SH-SY5Y (cell line): ENCODE measurements around the gene DPP6.

Experiments
- GATA2 ChIP-seq: IDR thresholded peaks from 2 replicates; pipeline ENCODE4 v1.6.1; 2011; ENCODE audit warnings: mild to moderate bottlenecking, low read depth, low read length
- GATA3 ChIP-seq: IDR thresholded peaks from 2 replicates; pipeline ENCODE4 v1.6.1; 2011; ENCODE audit warnings: low read depth, mild to moderate bottlenecking, low read length, moderate library complexity

Gene DPP6

GRCh38 chr7:154912871-154913637 lies 860.9 kb downstream of the DPP6 start:
- TF ChIP-seq GATA3 (no peak), GATA2 (no peak)

GRCh38 chr7:154913638-154914307 lies 861.6 kb downstream of the DPP6 start:
- TF ChIP-seq GATA2 (no peak), GATA3 (no peak)

- TF ChIP-seq GATA2 = no peak
- TF ChIP-seq GATA3 = no peak
Observed at GRCh38 chr7:154914308-154914995, 862.3 kb downstream of the DPP6 start.

DNA sequence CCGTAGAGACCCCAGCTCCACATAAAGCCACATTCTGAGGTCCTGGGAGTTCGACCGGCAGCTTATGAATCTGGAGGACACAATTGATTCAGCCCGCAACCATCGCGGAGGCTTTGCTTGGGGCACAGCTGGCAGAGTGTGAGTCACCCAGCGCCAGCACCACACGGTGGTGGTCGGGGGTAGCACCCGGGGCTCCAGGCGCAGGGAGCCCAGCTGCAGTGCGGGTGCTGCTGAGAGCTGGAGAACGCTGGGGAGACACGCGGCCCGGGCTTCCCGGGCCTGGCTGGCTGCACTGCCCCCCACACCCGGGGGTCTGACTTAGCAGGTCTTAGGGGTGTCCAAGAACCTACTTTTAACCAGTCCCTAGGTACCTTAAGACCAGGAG lies 862.8 kb downstream of the DPP6 start:
- TF ChIP-seq GATA3 (no peak), GATA2 (no peak)

GRCh38 chr7:154915600-154915999 lies 863.4 kb downstream of the DPP6 start:
- TF ChIP-seq GATA3 (no peak), GATA2 (no peak)

DNA sequence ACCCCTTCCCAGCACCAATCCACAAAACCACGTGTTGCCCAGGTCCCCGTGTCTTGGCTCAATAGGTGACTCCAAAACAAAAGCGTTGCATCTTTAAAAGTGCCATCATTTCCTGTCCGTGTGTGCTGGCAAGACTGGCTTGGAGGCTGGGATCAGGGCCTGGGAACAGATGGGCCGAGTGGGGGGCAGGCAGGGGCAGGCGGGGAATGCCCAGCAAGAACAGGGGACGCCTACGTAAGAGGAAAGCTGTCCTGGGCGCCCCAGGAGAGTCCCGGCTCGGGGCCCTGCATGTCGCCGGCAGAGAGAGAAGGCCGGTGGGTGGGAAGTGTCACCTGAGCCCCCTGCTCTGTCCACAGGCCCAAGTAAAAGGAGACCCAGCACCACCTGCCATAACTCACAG lies 864.2 kb downstream of the DPP6 start:
- no peak for TF ChIP-seq GATA2
- TF ChIP-seq GATA3 = no peak

- TF ChIP-seq GATA3 (no peak), GATA2 (no peak)
Observed at GRCh38 chr7:154916856-154917807, 864.9 kb downstream of the DPP6 start.

DNA sequence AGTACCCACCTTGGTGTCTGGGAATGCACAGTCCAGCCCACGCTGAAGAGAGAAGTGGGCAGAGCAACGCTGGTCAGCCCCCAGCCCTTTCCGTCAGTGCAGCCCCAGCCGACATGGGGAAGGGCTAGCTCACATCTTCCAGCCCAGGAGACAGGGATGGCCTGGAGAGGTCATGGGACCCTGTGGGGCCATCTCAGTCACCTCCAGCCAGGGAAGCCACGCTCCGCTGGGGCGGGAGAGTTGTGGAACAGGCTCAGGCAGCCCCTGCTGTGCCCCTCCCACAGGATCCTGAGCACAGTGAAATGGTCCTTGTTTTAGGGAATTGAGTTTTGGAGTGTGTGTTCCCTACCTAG lies 865.6 kb downstream of the DPP6 start:
- TF ChIP-seq GATA3 (no peak), GATA2 (no peak)

GRCh38 chr7:154918266-154918665 lies 866.1 kb downstream of the DPP6 start:
- TF ChIP-seq GATA3 (no peak), GATA2 (no peak)

- TF ChIP-seq GATA3 (no peak), GATA2 (no peak)
Observed at GRCh38 chr7:154918741-154919140, 866.5 kb downstream of the DPP6 start.

DNA sequence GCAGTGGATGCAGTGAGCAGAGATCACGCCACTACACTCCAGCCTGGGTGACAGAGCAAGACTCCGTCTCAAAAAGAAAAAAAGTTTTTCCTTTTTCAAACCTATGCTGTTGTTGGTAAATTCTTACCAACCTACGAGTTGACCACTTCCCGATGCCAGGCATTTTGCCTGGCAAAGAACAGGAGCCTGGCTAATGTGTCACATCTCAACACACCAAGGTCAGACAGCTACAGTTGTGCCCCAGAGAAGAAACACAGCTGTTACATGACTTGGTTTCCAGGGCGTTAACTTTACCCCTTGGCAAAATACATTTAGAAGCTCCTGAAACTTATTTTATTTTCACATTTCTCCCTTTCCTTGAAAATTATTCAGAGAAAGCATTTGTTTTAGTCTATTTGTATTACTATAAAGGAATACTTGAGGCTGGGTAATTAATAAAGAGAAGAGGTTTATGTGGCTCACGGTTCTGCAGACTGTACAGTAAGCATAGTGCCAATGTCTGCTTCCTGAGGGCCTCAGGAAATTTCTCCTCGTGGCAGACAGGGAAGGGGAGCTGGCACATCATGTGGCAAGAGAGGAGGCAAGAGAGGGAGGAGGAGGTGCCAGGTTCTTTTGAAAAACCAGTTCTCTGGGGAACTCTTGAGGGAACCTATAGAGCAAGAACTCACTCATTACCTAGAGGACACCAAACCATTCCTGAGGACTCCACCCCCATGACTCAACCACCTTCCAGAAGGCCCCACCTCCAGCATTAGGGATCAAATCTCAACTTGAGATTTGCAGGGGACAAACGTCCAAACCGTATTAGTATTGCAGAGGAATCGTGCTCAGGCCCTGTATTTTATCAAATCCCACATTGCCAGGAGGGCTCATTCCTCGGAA lies 867.4 kb downstream of the DPP6 start:
- TF ChIP-seq GATA3 = no peak
- TF ChIP-seq GATA2 = no peak

GRCh38 chr7:154927624-154928125 lies 875.5 kb downstream of the DPP6 start:
- TF ChIP-seq GATA3 = no peak
- no peak for TF ChIP-seq GATA2
